HEK293 (cell line): ENCODE data around the gene ARNT2.

Source experiments
- CTCF ChIA-PET: fragments of 350-600 bp; formaldehyde crosslinking; extraction: SDS; loops from one replicate; lab custom pipeline; 2021; ENCODE audit warnings: antibody characterized with exemption; lab: Yijun Ruan, JAX
- POLR2A ChIA-PET: fragments of 300-600 bp; formaldehyde crosslinking; extraction: SDS; loops from one replicate; lab custom pipeline; 2020; ENCODE audit warnings: antibody characterized with exemption, inconsistent platforms; lab: Yijun Ruan, JAX
- H3K27ac ChIP-seq: fragments of 200-500 bp; sonication (Bioruptor generic); 2 replicates; pipeline ENCODE4 v1.5.1; 2014; ENCODE audit warnings: low read depth, low read length, control low read depth, inconsistent platforms; ENCODE audit errors: extremely low read depth
- H3K36me3 ChIP-seq, 2 experiments: fragments of 200-500 bp in 1 of 2; sonication (Bioruptor generic) in 1 of 2; 1 replicate in 1 of 2; 2 replicates in 1 of 2; pipeline ENCODE4 v1.5.1; 2014 to 2017; ENCODE audit warnings: inconsistent platforms in 2 of 2, low read length in 2 of 2; ENCODE audit not compliant: control insufficient read depth in 2 of 2, insufficient read depth in 1 of 2
- H3K4me1 ChIP-seq: fragments of 200-500 bp; sonication (Bioruptor generic); 2 replicates; pipeline ENCODE4 v1.5.1; 2014; ENCODE audit warnings: mild to moderate bottlenecking, low read length, inconsistent platforms; ENCODE audit not compliant: control insufficient read depth, insufficient read depth
- H3K4me3 ChIP-seq: 2 replicates; pipeline ENCODE4 v1.5.1; 2011; ENCODE audit warnings: low read depth, mild to moderate bottlenecking, control low read depth, low read length, moderate library complexity
- H3K9me3 ChIP-seq: fragments of 200-500 bp; sonication (Bioruptor generic); 2 replicates; pipeline ENCODE4 v1.5.1; 2014; ENCODE audit warnings: low read depth, low read length, inconsistent platforms; ENCODE audit not compliant: control insufficient read depth, insufficient read depth
- GFI1B ChIP-seq: fragments of 450-650 bp; formaldehyde crosslinking; IDR thresholded peaks from 2 replicates; pipeline ENCODE4 v1.5.1; 2016; ENCODE audit warnings: missing biosample characterization, missing genetic modification characterization
- MEIS1 ChIP-seq: sonication (generic); formaldehyde crosslinking; IDR thresholded peaks from 2 replicates; pipeline ENCODE4 v1.8.1; 2022; ENCODE audit warnings: missing genetic modification reagents, mild to moderate bottlenecking, borderline replicate concordance
- ZFP3 ChIP-seq: fragments of 450-650 bp; formaldehyde crosslinking; IDR thresholded peaks from 2 replicates; pipeline ENCODE4 v1.5.1; 2016; ENCODE audit warnings: low read depth, missing biosample characterization, missing genetic modification characterization
- ZFP69B ChIP-seq: fragments of 450-650 bp; formaldehyde crosslinking; IDR thresholded peaks from 2 replicates; pipeline ENCODE4 v1.5.1; 2016; ENCODE audit warnings: missing biosample characterization, missing genetic modification characterization
- ZNF112 ChIP-seq: fragments of 450-650 bp; formaldehyde crosslinking; IDR thresholded peaks from 2 replicates; pipeline ENCODE4 v1.5.0; 2017; ENCODE audit warnings: missing biosample characterization, missing genetic modification characterization
- ZNF214 ChIP-seq: fragments of 450-650 bp; formaldehyde crosslinking; IDR thresholded peaks from 2 replicates; pipeline ENCODE4 v1.5.1; 2017; ENCODE audit warnings: missing biosample characterization, mild to moderate bottlenecking, missing genetic modification characterization, borderline replicate concordance
- ZNF391 ChIP-seq: fragments of 450-650 bp; formaldehyde crosslinking; IDR thresholded peaks from 2 replicates; pipeline ENCODE4 v1.5.1; 2016; ENCODE audit warnings: low read depth, missing biosample characterization, missing genetic modification characterization, borderline replicate concordance
- ZNF529 ChIP-seq: fragments of 450-650 bp; formaldehyde crosslinking; IDR thresholded peaks from 2 replicates; pipeline ENCODE4 v1.5.1; 2017; ENCODE audit warnings: missing genetic modification characterization, missing biosample characterization; ENCODE audit not compliant: insufficient replicate concordance
- ZNF558 ChIP-seq: fragments of 450-650 bp; formaldehyde crosslinking; IDR thresholded peaks from 2 replicates; pipeline ENCODE4 v1.5.1; 2016; ENCODE audit warnings: missing biosample characterization, missing genetic modification characterization
- ZNF600 ChIP-seq: fragments of 450-650 bp; formaldehyde crosslinking; IDR thresholded peaks from 2 replicates; pipeline ENCODE4 v1.5.1; 2016; ENCODE audit warnings: missing biosample characterization, missing genetic modification characterization
- ZNF610 ChIP-seq: fragments of 450-650 bp; formaldehyde crosslinking; IDR thresholded peaks from 2 replicates; pipeline ENCODE4 v1.5.1; 2016; ENCODE audit warnings: missing biosample characterization, missing genetic modification characterization, borderline replicate concordance
- ZNF654 ChIP-seq: fragments of 450-650 bp; formaldehyde crosslinking; IDR thresholded peaks from 2 replicates; pipeline ENCODE4 v1.5.1; 2016; ENCODE audit warnings: low read depth, missing biosample characterization, missing genetic modification characterization
- ZNF791 ChIP-seq: fragments of 450-650 bp; formaldehyde crosslinking; IDR thresholded peaks from 2 replicates; pipeline ENCODE4 v1.5.1; 2016; ENCODE audit warnings: missing biosample characterization, missing genetic modification characterization
- TF ChIP-seq, protein P1 (sequence below): fragments of 450-650 bp; formaldehyde crosslinking; IDR thresholded peaks from 2 replicates; pipeline ENCODE4 v1.5.1; 2016; ENCODE audit warnings: missing biosample characterization, missing genetic modification characterization
- TF ChIP-seq, protein P2 (sequence below): fragments of 450-650 bp; formaldehyde crosslinking; IDR thresholded peaks from 2 replicates; pipeline ENCODE4 v1.5.1; 2016; ENCODE audit warnings: missing biosample characterization, missing genetic modification characterization, low read depth
- TF ChIP-seq, protein P3 (sequence below): fragments of 450-650 bp; formaldehyde crosslinking; IDR thresholded peaks from 2 replicates; pipeline ENCODE4 v1.5.1; 2016; ENCODE audit warnings: missing biosample characterization, missing genetic modification characterization
- TF ChIP-seq, protein P4 (sequence below): fragments of 450-650 bp; IDR thresholded peaks from 2 replicates; pipeline ENCODE4 v1.5.1; 2018; ENCODE audit warnings: missing biosample characterization, mild to moderate bottlenecking, missing genetic modification characterization
- TF ChIP-seq, protein P5 (sequence below): fragments of 450-650 bp; formaldehyde crosslinking; IDR thresholded peaks from 2 replicates; pipeline ENCODE4 v1.5.1; 2016; ENCODE audit warnings: missing biosample characterization, missing genetic modification characterization, low read depth
- TF ChIP-seq, protein P6 (sequence below): IDR thresholded peaks from 2 replicates; pipeline ENCODE4 v1.6.1; 2011; ENCODE audit warnings: mild to moderate bottlenecking, low read depth, low read length, borderline replicate concordance
- TF ChIP-seq, protein P7 (sequence below): fragments of 450-650 bp; formaldehyde crosslinking; IDR thresholded peaks from 2 replicates; pipeline ENCODE4 v1.5.1; 2016; ENCODE audit warnings: missing biosample characterization, missing genetic modification characterization

ARNT2 gene

DNA sequence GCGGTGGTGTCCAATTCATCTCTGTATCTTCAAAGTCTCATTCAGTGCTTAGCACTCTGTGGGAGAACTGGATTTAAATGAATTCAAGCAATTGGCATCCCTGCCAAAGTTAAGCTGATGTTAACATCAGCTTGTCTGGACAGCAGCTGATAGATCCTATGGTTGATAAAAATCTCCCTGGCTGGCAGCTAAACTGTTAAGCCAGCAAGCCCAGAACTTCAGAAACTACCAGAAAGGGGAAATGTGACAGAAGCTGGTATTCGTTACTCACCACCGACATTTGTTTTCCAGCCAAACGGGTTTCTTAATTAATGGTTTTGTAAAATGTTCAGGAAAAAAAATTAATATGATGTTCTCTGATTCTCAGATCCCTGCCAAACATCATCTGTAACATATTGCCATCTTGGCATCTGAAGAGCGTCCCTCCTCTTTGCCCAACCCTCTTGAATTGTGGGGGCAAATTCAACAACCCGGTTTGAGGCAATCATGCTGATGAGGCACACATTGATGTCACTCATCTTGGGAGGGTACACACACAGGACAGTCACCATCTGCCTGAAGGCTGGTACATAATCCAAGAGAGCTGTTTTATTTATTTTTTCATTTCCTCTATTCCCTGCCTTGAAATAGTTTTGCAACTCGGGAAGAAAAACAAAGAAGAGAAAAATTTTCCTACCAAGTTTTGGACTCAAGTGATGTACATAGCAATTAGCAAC, 214.7 kb downstream of the ARNT2 start:
- Histone ChIP-seq H3K4me1 (peaks cover 14% of the 10 kb centered on the region), H3K9me3 (no peaks in the 10 kb centered on the region; the same call in 1 of the 2 replicates), H3K4me3 (no peak overlapping the region), H3K36me3 (no peaks in the 10 kb centered on the region), H3K27ac (no peak overlapping the region)
- POLR2A ChIA-PET = no interaction called here
- no peak for TF ChIP-seq ZNF654 (tag by site-specific recombination)
- TF ChIP-seq ZNF391 (tag by site-specific recombination) = no peak
- no peak for TF ChIP-seq ZNF529 (tag by site-specific recombination)
- TF ChIP-seq ZNF112 (tag by site-specific recombination) = no peak
- TF ChIP-seq ZNF610 (tag by site-specific recombination) = no peak
- TF ChIP-seq, protein P1, sequence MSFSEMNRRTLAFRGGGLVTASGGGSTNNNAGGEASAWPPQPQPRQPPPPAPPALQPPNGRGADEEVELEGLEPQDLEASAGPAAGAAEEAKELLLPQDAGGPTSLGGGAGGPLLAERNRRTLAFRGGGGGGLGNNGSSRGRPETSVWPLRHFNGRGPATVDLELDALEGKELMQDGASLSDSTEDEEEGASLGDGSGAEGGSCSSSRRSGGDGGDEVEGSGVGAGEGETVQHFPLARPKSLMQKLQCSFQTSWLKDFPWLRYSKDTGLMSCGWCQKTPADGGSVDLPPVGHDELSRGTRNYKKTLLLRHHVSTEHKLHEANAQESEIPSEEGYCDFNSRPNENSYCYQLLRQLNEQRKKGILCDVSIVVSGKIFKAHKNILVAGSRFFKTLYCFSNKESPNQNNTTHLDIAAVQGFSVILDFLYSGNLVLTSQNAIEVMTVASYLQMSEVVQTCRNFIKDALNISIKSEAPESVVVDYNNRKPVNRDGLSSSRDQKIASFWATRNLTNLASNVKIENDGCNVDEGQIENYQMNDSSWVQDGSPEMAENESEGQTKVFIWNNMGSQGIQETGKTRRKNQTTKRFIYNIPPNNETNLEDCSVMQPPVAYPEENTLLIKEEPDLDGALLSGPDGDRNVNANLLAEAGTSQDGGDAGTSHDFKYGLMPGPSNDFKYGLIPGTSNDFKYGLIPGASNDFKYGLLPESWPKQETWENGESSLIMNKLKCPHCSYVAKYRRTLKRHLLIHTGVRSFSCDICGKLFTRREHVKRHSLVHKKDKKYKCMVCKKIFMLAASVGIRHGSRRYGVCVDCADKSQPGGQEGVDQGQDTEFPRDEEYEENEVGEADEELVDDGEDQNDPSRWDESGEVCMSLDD (tag by site-specific recombination) = no peak
- TF ChIP-seq ZNF214 (tag by site-specific recombination) = no peak
- TF ChIP-seq, protein P2, sequence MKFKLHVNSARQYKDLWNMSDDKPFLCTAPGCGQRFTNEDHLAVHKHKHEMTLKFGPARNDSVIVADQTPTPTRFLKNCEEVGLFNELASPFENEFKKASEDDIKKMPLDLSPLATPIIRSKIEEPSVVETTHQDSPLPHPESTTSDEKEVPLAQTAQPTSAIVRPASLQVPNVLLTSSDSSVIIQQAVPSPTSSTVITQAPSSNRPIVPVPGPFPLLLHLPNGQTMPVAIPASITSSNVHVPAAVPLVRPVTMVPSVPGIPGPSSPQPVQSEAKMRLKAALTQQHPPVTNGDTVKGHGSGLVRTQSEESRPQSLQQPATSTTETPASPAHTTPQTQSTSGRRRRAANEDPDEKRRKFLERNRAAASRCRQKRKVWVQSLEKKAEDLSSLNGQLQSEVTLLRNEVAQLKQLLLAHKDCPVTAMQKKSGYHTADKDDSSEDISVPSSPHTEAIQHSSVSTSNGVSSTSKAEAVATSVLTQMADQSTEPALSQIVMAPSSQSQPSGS (tag by site-specific recombination) = no peak
- TF ChIP-seq ZNF558 (tag by site-specific recombination) = no peak
- no peak for TF ChIP-seq ZFP69B (tag by site-specific recombination)
- TF ChIP-seq, protein P3, sequence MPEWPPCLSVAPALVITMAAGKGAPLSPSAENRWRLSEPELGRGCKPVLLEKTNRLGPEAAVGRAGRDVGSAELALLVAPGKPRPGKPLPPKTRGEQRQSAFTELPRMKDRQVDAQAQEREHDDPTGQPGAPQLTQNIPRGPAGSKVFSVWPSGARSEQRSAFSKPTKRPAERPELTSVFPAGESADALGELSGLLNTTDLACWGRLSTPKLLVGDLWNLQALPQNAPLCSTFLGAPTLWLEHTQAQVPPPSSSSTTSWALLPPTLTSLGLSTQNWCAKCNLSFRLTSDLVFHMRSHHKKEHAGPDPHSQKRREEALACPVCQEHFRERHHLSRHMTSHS (tag by site-specific recombination) = no peak
- CTCF ChIA-PET = interaction anchor here (0.6 to 2.7 kb wide), 7 partner anchors 10 to 361 kb away, joined by 3 to 9 read pairs (median 4); no protein-coding TSS in a partner anchor

DNA sequence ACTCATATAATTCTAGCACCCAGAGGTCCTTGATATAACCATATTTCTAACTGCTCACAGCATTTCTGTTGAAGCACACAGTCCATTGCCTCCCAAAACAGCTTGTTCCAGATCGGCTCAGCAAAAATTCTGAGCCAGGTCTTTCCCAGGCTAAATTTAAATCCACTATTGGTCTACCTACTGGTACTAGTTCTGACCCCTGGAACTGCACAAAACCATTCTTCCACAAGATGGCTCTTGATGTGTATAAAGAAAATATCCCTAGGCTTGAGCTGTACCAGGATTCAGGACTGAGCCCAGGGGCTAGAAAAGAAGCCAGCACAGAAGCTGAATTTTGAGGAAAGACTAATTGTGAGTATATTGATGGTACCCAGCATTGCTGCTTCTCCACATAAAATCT, 215.5 kb downstream of the ARNT2 start:
- Histone ChIP-seq H3K36me3 (no peaks in the 10 kb centered on the region), H3K27ac (no peak overlapping the region)
- TF ChIP-seq MEIS1 (CRISPR knock-in tag) = no peak
- no peak for TF ChIP-seq ZNF791 (tag by site-specific recombination)
- no peak for TF ChIP-seq ZNF610 (tag by site-specific recombination)
- no peak for TF ChIP-seq ZFP3 (tag by site-specific recombination)
- TF ChIP-seq, protein P4, sequence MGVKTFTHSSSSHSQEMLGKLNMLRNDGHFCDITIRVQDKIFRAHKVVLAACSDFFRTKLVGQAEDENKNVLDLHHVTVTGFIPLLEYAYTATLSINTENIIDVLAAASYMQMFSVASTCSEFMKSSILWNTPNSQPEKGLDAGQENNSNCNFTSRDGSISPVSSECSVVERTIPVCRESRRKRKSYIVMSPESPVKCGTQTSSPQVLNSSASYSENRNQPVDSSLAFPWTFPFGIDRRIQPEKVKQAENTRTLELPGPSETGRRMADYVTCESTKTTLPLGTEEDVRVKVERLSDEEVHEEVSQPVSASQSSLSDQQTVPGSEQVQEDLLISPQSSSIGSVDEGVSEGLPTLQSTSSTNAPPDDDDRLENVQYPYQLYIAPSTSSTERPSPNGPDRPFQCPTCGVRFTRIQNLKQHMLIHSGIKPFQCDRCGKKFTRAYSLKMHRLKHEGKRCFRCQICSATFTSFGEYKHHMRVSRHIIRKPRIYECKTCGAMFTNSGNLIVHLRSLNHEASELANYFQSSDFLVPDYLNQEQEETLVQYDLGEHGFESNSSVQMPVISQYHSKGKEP (tag by site-specific recombination) = no peak
- TF ChIP-seq, protein P5, sequence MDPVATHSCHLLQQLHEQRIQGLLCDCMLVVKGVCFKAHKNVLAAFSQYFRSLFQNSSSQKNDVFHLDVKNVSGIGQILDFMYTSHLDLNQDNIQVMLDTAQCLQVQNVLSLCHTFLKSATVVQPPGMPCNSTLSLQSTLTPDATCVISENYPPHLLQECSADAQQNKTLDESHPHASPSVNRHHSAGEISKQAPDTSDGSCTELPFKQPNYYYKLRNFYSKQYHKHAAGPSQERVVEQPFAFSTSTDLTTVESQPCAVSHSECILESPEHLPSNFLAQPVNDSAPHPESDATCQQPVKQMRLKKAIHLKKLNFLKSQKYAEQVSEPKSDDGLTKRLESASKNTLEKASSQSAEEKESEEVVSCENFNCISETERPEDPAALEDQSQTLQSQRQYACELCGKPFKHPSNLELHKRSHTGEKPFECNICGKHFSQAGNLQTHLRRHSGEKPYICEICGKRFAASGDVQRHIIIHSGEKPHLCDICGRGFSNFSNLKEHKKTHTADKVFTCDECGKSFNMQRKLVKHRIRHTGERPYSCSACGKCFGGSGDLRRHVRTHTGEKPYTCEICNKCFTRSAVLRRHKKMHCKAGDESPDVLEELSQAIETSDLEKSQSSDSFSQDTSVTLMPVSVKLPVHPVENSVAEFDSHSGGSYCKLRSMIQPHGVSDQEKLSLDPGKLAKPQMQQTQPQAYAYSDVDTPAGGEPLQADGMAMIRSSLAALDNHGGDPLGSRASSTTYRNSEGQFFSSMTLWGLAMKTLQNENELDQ = no peak
- TF ChIP-seq, protein P6, sequence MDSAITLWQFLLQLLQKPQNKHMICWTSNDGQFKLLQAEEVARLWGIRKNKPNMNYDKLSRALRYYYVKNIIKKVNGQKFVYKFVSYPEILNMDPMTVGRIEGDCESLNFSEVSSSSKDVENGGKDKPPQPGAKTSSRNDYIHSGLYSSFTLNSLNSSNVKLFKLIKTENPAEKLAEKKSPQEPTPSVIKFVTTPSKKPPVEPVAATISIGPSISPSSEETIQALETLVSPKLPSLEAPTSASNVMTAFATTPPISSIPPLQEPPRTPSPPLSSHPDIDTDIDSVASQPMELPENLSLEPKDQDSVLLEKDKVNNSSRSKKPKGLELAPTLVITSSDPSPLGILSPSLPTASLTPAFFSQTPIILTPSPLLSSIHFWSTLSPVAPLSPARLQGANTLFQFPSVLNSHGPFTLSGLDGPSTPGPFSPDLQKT = no peak
- TF ChIP-seq, protein P7, sequence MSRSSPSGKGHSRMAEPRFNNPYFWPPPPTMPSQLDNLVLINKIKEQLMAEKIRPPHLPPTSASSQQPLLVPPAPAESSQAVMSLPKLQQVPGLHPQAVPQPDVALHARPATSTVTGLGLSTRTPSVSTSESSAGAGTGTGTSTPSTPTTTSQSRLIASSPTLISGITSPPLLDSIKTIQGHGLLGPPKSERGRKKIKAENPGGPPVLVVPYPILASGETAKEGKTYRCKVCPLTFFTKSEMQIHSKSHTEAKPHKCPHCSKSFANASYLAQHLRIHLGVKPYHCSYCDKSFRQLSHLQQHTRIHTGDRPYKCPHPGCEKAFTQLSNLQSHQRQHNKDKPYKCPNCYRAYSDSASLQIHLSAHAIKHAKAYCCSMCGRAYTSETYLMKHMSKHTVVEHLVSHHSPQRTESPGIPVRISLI (tag by site-specific recombination) = no peak
- TF ChIP-seq GFI1B = no peak
- no peak for TF ChIP-seq ZNF600 (tag by site-specific recombination)
- TF ChIP-seq, all 188 proteins: peak for 0
- H3K9me3 ChIP-seq = no peaks in the 10 kb centered on the region; the same call in 1 of the 2 replicates
- POLR2A ChIA-PET = no interaction called here
- H3K4me1 ChIP-seq = peaks cover 14% of the 10 kb centered on the region
- H3K4me3 ChIP-seq = no peak overlapping the region
- CTCF ChIA-PET = interaction anchor here (0.8 to 2.7 kb wide), 6 partner anchors 9 to 157 kb away, joined by 4 to 9 read pairs (median 4); no protein-coding TSS in a partner anchor
